ENCODE results near the gene ABL1.

The ABL1 gene

GRCh38 chr9:130849356-130849755 is 14.3 kb downstream of the ABL1 start:
- TF ChIP-seq EZH2 (optimal IDR thresholded peaks at IDR 0.05; ENCODE audit: low read depth, low read length) (no peak), CTCF (IDR thresholded peaks at IDR 0.05; ENCODE audit: low read length) (no peak), EZH2phosphoT487 (IDR thresholded peaks at IDR 0.05; ENCODE audit: low read length) (no peak)
- Histone ChIP-seq H3K27ac (ENCODE audit: low read length) (no peak overlapping the region), H3K4me2 (ENCODE audit: low read depth, low read length) (no peak overlapping the region), H3K9ac (ENCODE audit: low read length) (no peak overlapping the region), H3F3A (ENCODE audit: insufficient read depth, low read length) (no peaks in the 10 kb centered on the region), H3K9me3 (replicated peaks; ENCODE audit: insufficient read depth, low read length) (no peaks in the 10 kb centered on the region), H2AFZ (ENCODE audit: low read length) (no peak overlapping the region), H3K9me2 (replicated peaks; ENCODE audit: insufficient read depth, low read length) (no peaks in the 10 kb centered on the region), H3K27me3 (replicated peaks; ENCODE audit: insufficient read depth, low read length) (no peaks in the 10 kb centered on the region), H3K4me1 (ENCODE audit: low read length) (no peaks in the 10 kb centered on the region), H3K4me3 (ENCODE audit: low read length) (no peak overlapping the region), H4K20me1 (ENCODE audit: insufficient read depth, low read length) (no peaks in the 10 kb centered on the region), H3K79me2 (ENCODE audit: low read length) (no peaks in the 10 kb centered on the region), H3K36me3 (replicated peaks; ENCODE audit: insufficient read depth, low read length) (no peaks in the 10 kb centered on the region)
- no peak for DNase-seq

GRCh38 chr9:130852801-130853200 is 17.7 kb downstream of the ABL1 start:
- Histone ChIP-seq H3K4me3 (ENCODE audit: low read length) (no peak overlapping the region), H4K20me1 (ENCODE audit: insufficient read depth, low read length) (no peaks in the 10 kb centered on the region), H3K79me2 (ENCODE audit: low read length) (no peaks in the 10 kb centered on the region), H3F3A (ENCODE audit: insufficient read depth, low read length) (no peaks in the 10 kb centered on the region), H2AFZ (ENCODE audit: low read length) (no peak overlapping the region), H3K27ac (ENCODE audit: low read length) (no peak overlapping the region), H3K4me1 (ENCODE audit: low read length) (no peaks in the 10 kb centered on the region), H3K9me2 (replicated peaks; ENCODE audit: insufficient read depth, low read length) (no peaks in the 10 kb centered on the region), H3K36me3 (replicated peaks; ENCODE audit: insufficient read depth, low read length) (no peaks in the 10 kb centered on the region), H3K27me3 (replicated peaks; ENCODE audit: insufficient read depth, low read length) (no peaks in the 10 kb centered on the region), H3K9me3 (replicated peaks; ENCODE audit: insufficient read depth, low read length) (no peaks in the 10 kb centered on the region), H3K9ac (ENCODE audit: low read length) (no peak overlapping the region), H3K4me2 (ENCODE audit: low read depth, low read length) (no peak overlapping the region)
- no peak for DNase-seq
- TF ChIP-seq CTCF (IDR thresholded peaks at IDR 0.05; ENCODE audit: low read length) = no peak
- no peak for TF ChIP-seq EZH2phosphoT487 (IDR thresholded peaks at IDR 0.05; ENCODE audit: low read length)
- TF ChIP-seq EZH2 (optimal IDR thresholded peaks at IDR 0.05; ENCODE audit: low read depth, low read length) = no peak

GRCh38 chr9:130854092-130854491 is 19.0 kb downstream of the ABL1 start:
- Histone ChIP-seq H4K20me1 (ENCODE audit: insufficient read depth, low read length) (no peaks in the 10 kb centered on the region), H3K4me2 (ENCODE audit: low read depth, low read length) (no peak overlapping the region), H2AFZ (ENCODE audit: low read length) (no peak overlapping the region), H3K36me3 (replicated peaks; ENCODE audit: insufficient read depth, low read length) (no peaks in the 10 kb centered on the region), H3K9me3 (replicated peaks; ENCODE audit: insufficient read depth, low read length) (no peaks in the 10 kb centered on the region), H3K9me2 (replicated peaks; ENCODE audit: insufficient read depth, low read length) (no peaks in the 10 kb centered on the region), H3K27ac (ENCODE audit: low read length) (no peak overlapping the region), H3K4me1 (ENCODE audit: low read length) (no peaks in the 10 kb centered on the region), H3K79me2 (ENCODE audit: low read length) (no peaks in the 10 kb centered on the region), H3K27me3 (replicated peaks; ENCODE audit: insufficient read depth, low read length) (no peaks in the 10 kb centered on the region), H3F3A (ENCODE audit: insufficient read depth, low read length) (no peaks in the 10 kb centered on the region), H3K4me3 (ENCODE audit: low read length) (no peak overlapping the region), H3K9ac (ENCODE audit: low read length) (no peak overlapping the region)
- no peak for DNase-seq
- TF ChIP-seq EZH2phosphoT487 (IDR thresholded peaks at IDR 0.05; ENCODE audit: low read length) = no peak
- TF ChIP-seq CTCF (IDR thresholded peaks at IDR 0.05; ENCODE audit: low read length) = no peak
- TF ChIP-seq EZH2 (optimal IDR thresholded peaks at IDR 0.05; ENCODE audit: low read depth, low read length) = no peak
